ENCODE data around the gene DCTPP1. TPM values are rescaled to one million over a fixed set of nuclear protein-coding genes. Genes with fewer than 3 reads are reported as not detected.
"Not testable (repeated sequence)": the region's sequence is repeated elsewhere in the genome, so short reads cannot be mapped to it uniquely, and the experiment has no call there.

Gene DCTPP1
- total RNA-seq, 1 experiment from 2014 or later = 64.1 TPM

GRCh38 chr16:30398661-30399434 lies 31.0 kb downstream of the DCTPP1 start:
- ChIA-PET CTCF (no interaction called here), POLR2A (ENCODE audit: unreplicated experiment) (no interaction called here)
- no peak overlapping the region for H3K9ac ChIP-seq (ENCODE audit: low read length)
- no peaks in the 10 kb centered on the region for H4K20me1 ChIP-seq (ENCODE audit: low read length)
- H3K36me3 ChIP-seq (ENCODE audit: low read depth, low read length) = no peaks in the 10 kb centered on the region
- TF ChIP-seq EZH2phosphoT487 (IDR thresholded peaks at IDR 0.05; ENCODE audit: borderline replicate concordance, low read length) = no peak
- H2AFZ ChIP-seq (ENCODE audit: low read length) = no peak overlapping the region
- ATAC-seq (no peak), DNase-seq (no peak)
- H3F3A ChIP-seq (ENCODE audit: low read length, unreplicated experiment) = no peaks in the 10 kb centered on the region
- H3K4me1 ChIP-seq (ENCODE audit: insufficient read depth, low read length) = 0 out of 2 replicates have a peak, but pooled peaks cover 4% of the 10 kb centered on the region
- H3K27me3 ChIP-seq (ENCODE audit: low read length) = no peaks in the 10 kb centered on the region
- intact Hi-C loops (cut with micrococcal nuclease) = no loop called here
- H3K9me3 ChIP-seq (ENCODE audit: low read length) = no peaks in the 10 kb centered on the region
- no peak overlapping the region for H3K27ac ChIP-seq (ENCODE audit: low read length)
- H3K79me2 ChIP-seq (ENCODE audit: low read length) = peaks cover 20% of the 10 kb centered on the region
- no peak overlapping the region for H3K4me2 ChIP-seq (ENCODE audit: low read length)
- no peak overlapping the region for H3K4me3 ChIP-seq (ENCODE audit: low read length)
- H3K9me2 ChIP-seq (replicated peaks; ENCODE audit: low read length) = no peaks in the 10 kb centered on the region
- BruUV-seq (replicated peaks) = no TSS peak

GRCh38 chr16:30397776-30398660 lies 31.8 kb downstream of the DCTPP1 start:
- POLR2A ChIA-PET (ENCODE audit: unreplicated experiment) = no interaction called here
- CTCF ChIA-PET = no interaction called here
- H3K4me1 ChIP-seq (ENCODE audit: insufficient read depth, low read length) = 0 out of 2 replicates have a peak, but pooled peaks cover 4% of the 10 kb centered on the region

GRCh38 chr16:30397056-30397455 lies 32.8 kb downstream of the DCTPP1 start:
- ATAC-seq (no peak), DNase-seq (no peak)
- TF ChIP-seq CTCF (conservative IDR thresholded peaks at IDR 0.05; ENCODE audit: low read depth, low read length) (no peak), EZH2phosphoT487 (IDR thresholded peaks at IDR 0.05; ENCODE audit: borderline replicate concordance, low read length) (no peak), EZH2 (IDR thresholded peaks at IDR 0.05; ENCODE audit: low read length, unreplicated experiment) (no peak)
- Histone ChIP-seq H2AFZ (ENCODE audit: low read length) (no peak overlapping the region), H4K20me1 (ENCODE audit: low read length) (no peaks in the 10 kb centered on the region), H3K79me2 (ENCODE audit: low read length) (peaks cover 20% of the 10 kb centered on the region), H3K9me3 (ENCODE audit: low read length) (no peaks in the 10 kb centered on the region), H3K4me1 (ENCODE audit: insufficient read depth, low read length) (0 out of 2 replicates have a peak, but pooled peaks cover 4% of the 10 kb centered on the region), H3K27me3 (ENCODE audit: low read length) (no peaks in the 10 kb centered on the region), H3F3A (ENCODE audit: low read length, unreplicated experiment) (no peaks in the 10 kb centered on the region), H3K9ac (ENCODE audit: low read length) (no peak overlapping the region), H3K36me3 (ENCODE audit: low read depth, low read length) (no peaks in the 10 kb centered on the region), H3K27ac (ENCODE audit: low read length) (no peak overlapping the region), H3K4me3 (ENCODE audit: low read length) (peak overlapping the region; percentile 84; the same call in 1 of the 2 replicates), H3K9me2 (replicated peaks; ENCODE audit: low read length) (no peaks in the 10 kb centered on the region), H3K4me2 (ENCODE audit: low read length) (peak overlapping the region; percentile 93; the same call in 1 of the 2 replicates)
- POLR2A ChIA-PET (ENCODE audit: unreplicated experiment) = no interaction called here
- CTCF ChIA-PET = no interaction called here
- intact Hi-C loops (cut with micrococcal nuclease) = no loop called here
- BruUV-seq (replicated peaks) = no TSS peak

More at GRCh38 chr16:30397776-30398660, 31.8 kb downstream of the DCTPP1 start:
- Histone ChIP-seq H3K4me2 (ENCODE audit: low read length) (no peak overlapping the region), H3K36me3 (ENCODE audit: low read depth, low read length) (no peaks in the 10 kb centered on the region), H3F3A (ENCODE audit: low read length, unreplicated experiment) (no peaks in the 10 kb centered on the region), H4K20me1 (ENCODE audit: low read length) (no peaks in the 10 kb centered on the region), H3K9me3 (ENCODE audit: low read length) (no peaks in the 10 kb centered on the region), H3K79me2 (ENCODE audit: low read length) (peaks cover 20% of the 10 kb centered on the region), H3K9ac (ENCODE audit: low read length) (no peak overlapping the region), H3K27ac (ENCODE audit: low read length) (no peak overlapping the region), H2AFZ (ENCODE audit: low read length) (no peak overlapping the region), H3K9me2 (replicated peaks; ENCODE audit: low read length) (no peaks in the 10 kb centered on the region), H3K4me3 (ENCODE audit: low read length) (no peak overlapping the region), H3K27me3 (ENCODE audit: low read length) (no peaks in the 10 kb centered on the region)
- DNase-seq (no peak), ATAC-seq (no peak)
- intact Hi-C loops (cut with micrococcal nuclease) = no loop called here
- BruUV-seq (replicated peaks) = no TSS peak
- TF ChIP-seq EZH2 (IDR thresholded peaks at IDR 0.05; ENCODE audit: low read length, unreplicated experiment) = no peak
- no peak for TF ChIP-seq EZH2phosphoT487 (IDR thresholded peaks at IDR 0.05; ENCODE audit: borderline replicate concordance, low read length)
- no peak for TF ChIP-seq CTCF (conservative IDR thresholded peaks at IDR 0.05; ENCODE audit: low read depth, low read length)

GRCh38 chr16:30396627-30397026 lies 33.2 kb downstream of the DCTPP1 start:
- H3K9me2 ChIP-seq (replicated peaks; ENCODE audit: low read length); DNase-seq; ATAC-seq; H3K36me3 ChIP-seq (ENCODE audit: low read depth, low read length); H3K9ac ChIP-seq (ENCODE audit: low read length); H3K27ac ChIP-seq (ENCODE audit: low read length); H3K27me3 ChIP-seq (ENCODE audit: low read length); H3K9me3 ChIP-seq (ENCODE audit: low read length); H3F3A ChIP-seq (ENCODE audit: low read length, unreplicated experiment); H3K4me1 ChIP-seq (ENCODE audit: insufficient read depth, low read length); H2AFZ ChIP-seq (ENCODE audit: low read length); BruUV-seq (replicated peaks); intact Hi-C loops (cut with micrococcal nuclease); H4K20me1 ChIP-seq (ENCODE audit: low read length): not testable (repeated sequence)
- ChIA-PET POLR2A (ENCODE audit: unreplicated experiment) (interaction anchor here (0.6 kb wide), 1 partner anchor 351 kb away, joined by 4 read pairs; the partner anchor contains the start of gene PHKG2), CTCF (interaction anchor here (0.8 kb wide), 1 partner anchor 13 kb away, joined by 4 read pairs; no protein-coding TSS in a partner anchor)
- Histone ChIP-seq H3K4me2 (ENCODE audit: low read length) (peak overlapping the region; percentile 93), H3K79me2 (ENCODE audit: low read length) (peaks cover 20% of the 10 kb centered on the region), H3K4me3 (ENCODE audit: low read length) (peak overlapping the region; percentile 84)
